HepG2 (cell line): Measurements from ENCODE around the gene NRBP1. TPM values are rescaled to one million over a fixed set of nuclear protein-coding genes. Genes with fewer than 3 reads are reported as not detected.

Experiments
- DMAP1 ChIP-seq: IDR thresholded peaks from 2 replicates; pipeline ENCODE4 v1.6.1; 2016
- FOXA3 ChIP-seq: IDR thresholded peaks from 2 replicates; pipeline ENCODE4 v1.6.1; 2016; ENCODE audit warnings: missing genetic modification reagents, missing compliant biosample characterization
- KLF11 ChIP-seq: IDR thresholded peaks from 2 replicates; pipeline ENCODE4 v1.6.1; 2016; ENCODE audit warnings: missing compliant biosample characterization
- MZF1 ChIP-seq: sonication (generic); formaldehyde crosslinking; IDR thresholded peaks from 2 replicates; pipeline ENCODE4 v1.8.1; 2023; ENCODE audit warnings: mild to moderate bottlenecking, missing genetic modification reagents, borderline replicate concordance
- SMARCC2 ChIP-seq: fragments of 450-650 bp; IDR thresholded peaks from 2 replicates; pipeline ENCODE4 v1.6.1; 2017; ENCODE audit warnings: antibody characterized with exemption, mild to moderate bottlenecking
- SP2 ChIP-seq: sonication (generic); formaldehyde crosslinking; IDR thresholded peaks from 2 replicates; pipeline ENCODE4 v1.5.1; 2020; ENCODE audit warnings: mild to moderate bottlenecking, missing genetic modification reagents
- TCF12 ChIP-seq, 2 experiments: fragments of 450-650 bp in 1 of 2; sonication (generic) in 1 of 2; formaldehyde crosslinking in 1 of 2; IDR thresholded peaks; 2 replicates each; pipeline versions ENCODE4 v1.6.1 to v1.8.0; 2017 to 2022; ENCODE audit warnings: antibody characterized with exemption in 1 of 2, mild to moderate bottlenecking in 1 of 2, missing genetic modification reagents in 1 of 2, moderate library complexity in 1 of 2
- WIZ ChIP-seq: sonication (generic); formaldehyde crosslinking; IDR thresholded peaks from 2 replicates; pipeline ENCODE4 v1.5.1; 2020; ENCODE audit warnings: mild to moderate bottlenecking, missing genetic modification reagents
- YEATS2 ChIP-seq: sonication (generic); formaldehyde crosslinking; IDR thresholded peaks from 2 replicates; pipeline ENCODE4 v1.4.0; 2020; ENCODE audit warnings: missing genetic modification reagents, borderline replicate concordance
- YEATS4 ChIP-seq: sonication (generic); formaldehyde crosslinking; IDR thresholded peaks from 2 replicates; pipeline ENCODE4 v1.4.0; 2020; ENCODE audit warnings: missing genetic modification reagents, borderline replicate concordance
- ZFX ChIP-seq: sonication (generic); formaldehyde crosslinking; IDR thresholded peaks from 2 replicates; pipeline ENCODE4 v1.4.0; 2020; ENCODE audit warnings: mild to moderate bottlenecking, low read depth, missing genetic modification reagents, moderate library complexity
- ZNF547 ChIP-seq: sonication (generic); formaldehyde crosslinking; IDR thresholded peaks from 2 replicates; pipeline ENCODE4 v1.5.1; 2020; ENCODE audit warnings: mild to moderate bottlenecking, missing genetic modification reagents
- polyA plus RNA-seq, 8 experiments: library from polyadenylated mRNA; depleted of rRNA in 3 of 8; stranded (reverse) in 7 of 8; unstranded in 1 of 8; fragments of >200 nt; fragmentation: Illumina TruSeq in 4 of 8; extraction: Trizol in 4 of 8; gene quantifications; 2 replicates each; pipeline versions ENCODE4 v1.2.1 to v1.2.3, GENCODE V29; 2011 to 2016; ENCODE audit warnings: low read depth in 4 of 8, missing spikeins in 1 of 8, mixed read lengths in 1 of 8; ENCODE audit not compliant: insufficient read depth in 1 of 8
- total RNA-seq, 5 experiments: library from RNA; depleted of rRNA; stranded (reverse); fragments of >200 nt; fragmentation: Illumina TruSeq; extraction: Trizol; gene quantifications; 2 replicates each; pipeline ENCODE4 v1.2.3, GENCODE V29; 2016; ENCODE audit warnings: low read depth in 1 of 5
- TF ChIP-seq, protein P1 (sequence below): sonication (generic); formaldehyde crosslinking; IDR thresholded peaks from 2 replicates; pipeline ENCODE4 v1.4.0; 2020; ENCODE audit warnings: missing genetic modification reagents; ENCODE audit errors: not compliant biosample characterization
- TF ChIP-seq, protein P2 (sequence below): fragments of 450-650 bp; IDR thresholded peaks from 2 replicates; pipeline ENCODE4 v1.6.1; 2017; ENCODE audit warnings: mild to moderate bottlenecking
- TF ChIP-seq, protein P3 (sequence below), 2 experiments: fragments of 450-650 bp in 1 of 2; sonication (generic) in 1 of 2; formaldehyde crosslinking in 1 of 2; IDR thresholded peaks; 2 replicates each; pipeline versions ENCODE4 v1.6.1 to v1.8.0; 2016 to 2022; ENCODE audit warnings: antibody characterized with exemption in 1 of 2, mild to moderate bottlenecking in 1 of 2, missing genetic modification reagents in 1 of 2
- TF ChIP-seq, protein P4 (sequence below): IDR thresholded peaks from 2 replicates; pipeline ENCODE4 v1.6.1; 2016; ENCODE audit warnings: missing compliant biosample characterization, missing genetic modification reagents, borderline replicate concordance

NRBP1 gene
- total and polyA plus RNA-seq, 2 of the 13 experiments (the other 11 are each of a cell fraction or from before 2014, with no cell fraction given), result 165 to 240 TPM

DNA sequence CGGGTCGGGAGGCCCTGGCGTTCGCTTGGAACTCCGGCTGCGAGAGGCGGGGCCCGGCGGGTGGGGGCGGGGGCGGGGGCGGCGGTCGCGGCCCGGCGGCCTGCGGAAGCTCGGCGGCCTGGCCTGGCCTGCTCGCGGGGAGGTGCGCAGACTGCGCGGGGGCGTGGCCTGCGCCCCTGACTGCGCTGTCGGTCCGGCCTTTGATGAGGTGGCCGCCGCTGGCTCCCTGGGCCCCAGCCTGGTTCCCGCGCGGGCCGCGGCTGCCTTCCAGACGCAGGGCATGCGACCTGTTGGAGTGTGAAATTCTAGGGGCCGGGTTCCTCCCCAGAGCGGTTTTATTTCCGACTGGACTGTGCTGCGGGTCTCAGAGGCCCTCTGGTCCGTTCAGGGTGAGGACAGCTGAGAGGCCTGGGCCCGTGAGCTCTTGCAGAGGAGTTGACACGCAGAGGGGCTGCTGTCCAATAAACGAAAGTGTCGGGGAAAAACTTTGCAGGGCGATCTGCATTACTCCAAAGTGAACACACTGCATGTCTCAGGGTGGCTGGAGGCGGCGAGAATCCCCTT, 629 bp downstream of the NRBP1 start (continued):
- TF ChIP-seq YEATS4 (peak; percentile 86), YEATS2 (CRISPR knock-in tag) (no peak), ZFX (CRISPR knock-in tag) (peak; percentile 94), FOXA3 (CRISPR knock-in tag) (no peak), TCF12 (IDR thresholded peaks at IDR 0.05) (no peak), TCF12 (CRISPR knock-in tag; IDR thresholded peaks at IDR 0.05) (no peak), SP2 (no peak), DMAP1 (peak; percentile 88), WIZ (CRISPR knock-in tag) (no peak), KLF11 (CRISPR knock-in tag) (no peak), ZNF547 (CRISPR knock-in tag) (no peak; the same call in 1 of the 2 replicates), SMARCC2 (no peak), MZF1 (no peak)
- TF ChIP-seq, protein P1, sequence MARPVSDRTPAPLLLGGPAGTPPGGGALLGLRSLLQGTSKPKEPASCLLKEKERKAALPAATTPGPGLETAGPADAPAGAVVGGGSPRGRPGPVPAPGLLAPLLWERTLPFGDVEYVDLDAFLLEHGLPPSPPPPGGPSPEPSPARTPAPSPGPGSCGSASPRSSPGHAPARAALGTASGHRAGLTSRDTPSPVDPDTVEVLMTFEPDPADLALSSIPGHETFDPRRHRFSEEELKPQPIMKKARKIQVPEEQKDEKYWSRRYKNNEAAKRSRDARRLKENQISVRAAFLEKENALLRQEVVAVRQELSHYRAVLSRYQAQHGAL (CRISPR knock-in tag), result no peak
- TF ChIP-seq, protein P2, sequence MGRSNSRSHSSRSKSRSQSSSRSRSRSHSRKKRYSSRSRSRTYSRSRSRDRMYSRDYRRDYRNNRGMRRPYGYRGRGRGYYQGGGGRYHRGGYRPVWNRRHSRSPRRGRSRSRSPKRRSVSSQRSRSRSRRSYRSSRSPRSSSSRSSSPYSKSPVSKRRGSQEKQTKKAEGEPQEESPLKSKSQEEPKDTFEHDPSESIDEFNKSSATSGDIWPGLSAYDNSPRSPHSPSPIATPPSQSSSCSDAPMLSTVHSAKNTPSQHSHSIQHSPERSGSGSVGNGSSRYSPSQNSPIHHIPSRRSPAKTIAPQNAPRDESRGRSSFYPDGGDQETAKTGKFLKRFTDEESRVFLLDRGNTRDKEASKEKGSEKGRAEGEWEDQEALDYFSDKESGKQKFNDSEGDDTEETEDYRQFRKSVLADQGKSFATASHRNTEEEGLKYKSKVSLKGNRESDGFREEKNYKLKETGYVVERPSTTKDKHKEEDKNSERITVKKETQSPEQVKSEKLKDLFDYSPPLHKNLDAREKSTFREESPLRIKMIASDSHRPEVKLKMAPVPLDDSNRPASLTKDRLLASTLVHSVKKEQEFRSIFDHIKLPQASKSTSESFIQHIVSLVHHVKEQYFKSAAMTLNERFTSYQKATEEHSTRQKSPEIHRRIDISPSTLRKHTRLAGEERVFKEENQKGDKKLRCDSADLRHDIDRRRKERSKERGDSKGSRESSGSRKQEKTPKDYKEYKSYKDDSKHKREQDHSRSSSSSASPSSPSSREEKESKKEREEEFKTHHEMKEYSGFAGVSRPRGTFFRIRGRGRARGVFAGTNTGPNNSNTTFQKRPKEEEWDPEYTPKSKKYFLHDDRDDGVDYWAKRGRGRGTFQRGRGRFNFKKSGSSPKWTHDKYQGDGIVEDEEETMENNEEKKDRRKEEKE, result no peak
- TF ChIP-seq, protein P3, sequence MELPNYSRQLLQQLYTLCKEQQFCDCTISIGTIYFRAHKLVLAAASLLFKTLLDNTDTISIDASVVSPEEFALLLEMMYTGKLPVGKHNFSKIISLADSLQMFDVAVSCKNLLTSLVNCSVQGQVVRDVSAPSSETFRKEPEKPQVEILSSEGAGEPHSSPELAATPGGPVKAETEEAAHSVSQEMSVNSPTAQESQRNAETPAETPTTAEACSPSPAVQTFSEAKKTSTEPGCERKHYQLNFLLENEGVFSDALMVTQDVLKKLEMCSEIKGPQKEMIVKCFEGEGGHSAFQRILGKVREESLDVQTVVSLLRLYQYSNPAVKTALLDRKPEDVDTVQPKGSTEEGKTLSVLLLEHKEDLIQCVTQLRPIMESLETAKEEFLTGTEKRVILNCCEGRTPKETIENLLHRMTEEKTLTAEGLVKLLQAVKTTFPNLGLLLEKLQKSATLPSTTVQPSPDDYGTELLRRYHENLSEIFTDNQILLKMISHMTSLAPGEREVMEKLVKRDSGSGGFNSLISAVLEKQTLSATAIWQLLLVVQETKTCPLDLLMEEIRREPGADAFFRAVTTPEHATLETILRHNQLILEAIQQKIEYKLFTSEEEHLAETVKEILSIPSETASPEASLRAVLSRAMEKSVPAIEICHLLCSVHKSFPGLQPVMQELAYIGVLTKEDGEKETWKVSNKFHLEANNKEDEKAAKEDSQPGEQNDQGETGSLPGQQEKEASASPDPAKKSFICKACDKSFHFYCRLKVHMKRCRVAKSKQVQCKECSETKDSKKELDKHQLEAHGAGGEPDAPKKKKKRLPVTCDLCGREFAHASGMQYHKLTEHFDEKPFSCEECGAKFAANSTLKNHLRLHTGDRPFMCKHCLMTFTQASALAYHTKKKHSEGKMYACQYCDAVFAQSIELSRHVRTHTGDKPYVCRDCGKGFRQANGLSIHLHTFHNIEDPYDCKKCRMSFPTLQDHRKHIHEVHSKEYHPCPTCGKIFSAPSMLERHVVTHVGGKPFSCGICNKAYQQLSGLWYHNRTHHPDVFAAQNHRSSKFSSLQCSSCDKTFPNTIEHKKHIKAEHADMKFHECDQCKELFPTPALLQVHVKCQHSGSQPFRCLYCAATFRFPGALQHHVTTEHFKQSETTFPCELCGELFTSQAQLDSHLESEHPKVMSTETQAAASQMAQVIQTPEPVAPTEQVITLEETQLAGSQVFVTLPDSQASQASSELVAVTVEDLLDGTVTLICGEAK (IDR thresholded peaks at IDR 0.05), result no peak
- TF ChIP-seq, protein P3 (CRISPR knock-in tag; IDR thresholded peaks at IDR 0.05), result peak; percentile 45; the same call in 1 of the 2 replicates
- TF ChIP-seq, protein P4, sequence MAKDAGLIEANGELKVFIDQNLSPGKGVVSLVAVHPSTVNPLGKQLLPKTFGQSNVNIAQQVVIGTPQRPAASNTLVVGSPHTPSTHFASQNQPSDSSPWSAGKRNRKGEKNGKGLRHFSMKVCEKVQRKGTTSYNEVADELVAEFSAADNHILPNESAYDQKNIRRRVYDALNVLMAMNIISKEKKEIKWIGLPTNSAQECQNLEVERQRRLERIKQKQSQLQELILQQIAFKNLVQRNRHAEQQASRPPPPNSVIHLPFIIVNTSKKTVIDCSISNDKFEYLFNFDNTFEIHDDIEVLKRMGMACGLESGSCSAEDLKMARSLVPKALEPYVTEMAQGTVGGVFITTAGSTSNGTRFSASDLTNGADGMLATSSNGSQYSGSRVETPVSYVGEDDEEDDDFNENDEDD (CRISPR knock-in tag), result peak; percentile 88
